Islet of Langerhans (tissue), 1 donor: ENCODE measurements around the gene NKD2.
"Not testable (repeated sequence)": the region's sequence is repeated elsewhere in the genome, so short reads cannot be mapped to it uniquely, and the experiment has no call there.

Experiments used
- FAIRE-seq: peaks from one replicate; lab custom pipeline; 2011; peaks lifted over from hg19 to GRCh38; lab: Jason Lieb, UNC

NKD2 gene

DNA sequence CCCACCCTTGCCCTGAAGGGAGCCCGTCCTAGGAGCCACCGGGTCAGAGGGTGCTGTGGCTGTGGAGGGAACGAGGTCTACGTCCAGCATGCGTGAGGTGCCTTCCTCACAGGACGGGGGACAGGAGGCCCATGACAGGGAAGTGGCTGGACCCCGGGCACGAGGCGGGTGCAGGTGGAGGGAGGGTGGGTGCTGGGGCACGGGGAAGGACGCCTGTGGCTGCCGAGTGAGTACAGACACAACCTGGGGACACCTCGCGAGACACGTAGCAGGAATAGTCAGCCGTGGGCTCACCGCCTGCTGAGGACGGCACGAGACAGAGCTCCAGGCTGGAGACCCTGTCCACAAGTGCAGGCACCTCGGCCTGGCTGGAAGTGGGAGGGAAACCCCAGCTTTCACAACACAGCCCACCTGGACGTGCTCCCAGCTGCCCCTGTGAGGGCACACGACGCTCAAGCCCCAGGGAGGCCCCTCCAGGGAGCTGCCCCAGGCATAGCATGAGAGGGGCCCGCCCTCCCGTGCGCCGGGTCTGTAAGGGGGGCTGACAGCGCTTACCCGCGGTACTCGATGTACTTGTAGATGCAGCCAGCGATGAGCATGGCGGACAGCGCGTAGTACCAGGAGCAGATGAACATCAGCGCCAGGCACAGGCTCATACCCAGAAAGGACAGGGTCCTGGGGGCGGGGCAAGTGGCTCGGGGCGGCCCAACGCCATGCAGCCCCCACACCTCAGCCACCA lies 66.4 kb downstream of the NKD2 start:
- FAIRE-seq = no peak

DNA sequence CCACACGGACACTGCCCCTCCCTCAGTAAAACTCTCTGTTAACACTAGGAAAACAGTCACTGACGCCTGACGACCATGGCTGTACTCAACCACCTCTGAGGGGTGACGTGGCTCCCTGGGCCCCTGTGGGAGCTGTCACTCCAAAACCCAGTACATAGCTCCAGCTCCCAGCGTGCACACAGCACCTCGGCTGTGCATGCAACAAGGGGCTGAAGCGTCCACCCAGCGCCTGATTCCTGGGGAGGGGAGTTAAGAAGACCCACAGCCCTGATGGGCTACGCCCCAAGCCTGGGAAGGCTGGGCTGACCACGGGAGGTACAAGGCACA lies 66.9 kb downstream of the NKD2 start:
- FAIRE-seq = no peak

DNA sequence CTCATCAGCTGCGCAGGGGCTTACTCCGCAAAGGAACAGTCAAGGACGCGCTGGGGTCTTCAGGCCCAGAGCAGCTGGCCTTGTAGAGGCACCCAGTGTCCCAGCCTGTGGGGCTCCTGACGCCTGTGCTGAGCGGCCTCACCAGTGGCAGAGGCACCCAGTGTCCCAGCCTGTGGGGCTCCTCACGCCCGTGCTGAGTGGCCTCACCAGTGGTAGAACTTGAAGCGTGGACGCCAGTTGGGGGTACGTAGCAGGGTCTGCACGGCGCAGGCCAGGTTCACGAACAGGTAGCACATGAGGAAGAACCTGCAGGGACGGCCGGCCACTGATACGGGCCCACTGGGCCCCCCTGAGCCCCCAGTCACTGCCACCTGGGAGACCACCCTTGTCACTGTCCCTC lies 67.3 kb downstream of the NKD2 start:
- FAIRE-seq = no peak

DNA sequence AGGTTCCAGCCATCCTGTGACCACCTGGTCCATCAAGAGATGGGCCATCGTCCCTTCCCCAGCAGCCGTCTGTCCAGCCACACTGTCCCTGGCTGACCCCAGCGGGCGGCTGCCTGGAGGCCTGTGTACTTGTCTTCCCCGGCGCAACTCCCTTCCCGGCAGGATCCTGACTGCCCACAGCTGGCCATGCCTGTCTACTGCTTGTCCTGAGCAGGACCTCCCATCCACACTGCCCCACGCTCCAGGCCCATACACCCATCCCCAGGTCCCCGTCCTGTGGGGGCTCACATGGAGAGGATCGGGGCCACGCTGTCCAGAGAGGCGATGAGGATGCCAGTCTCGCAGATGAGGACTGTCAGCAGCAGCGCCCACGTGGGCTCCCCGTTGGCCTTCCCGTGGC lies 67.8 kb downstream of the NKD2 start:
- FAIRE-seq = no peak

DNA sequence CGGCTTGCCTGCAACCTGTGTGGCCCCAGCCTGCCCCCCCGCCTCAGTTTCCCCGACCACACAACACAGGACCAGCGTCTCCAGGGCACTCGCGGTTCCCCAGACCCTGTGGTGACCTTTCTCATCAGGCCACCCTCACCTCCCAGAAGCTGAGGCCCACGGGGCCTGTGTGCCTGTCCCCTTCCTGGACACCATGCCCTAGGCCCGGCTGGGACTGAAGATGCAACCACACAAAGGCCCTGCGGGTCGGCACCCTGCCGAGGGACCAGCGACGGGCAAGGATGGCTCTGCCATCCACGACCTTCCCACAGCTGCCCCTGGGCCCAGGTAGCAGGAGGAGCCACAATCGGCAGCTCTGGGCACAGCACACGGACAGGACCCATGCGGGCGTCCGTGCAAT lies 68.4 kb downstream of the NKD2 start:
- FAIRE-seq = no peak

DNA sequence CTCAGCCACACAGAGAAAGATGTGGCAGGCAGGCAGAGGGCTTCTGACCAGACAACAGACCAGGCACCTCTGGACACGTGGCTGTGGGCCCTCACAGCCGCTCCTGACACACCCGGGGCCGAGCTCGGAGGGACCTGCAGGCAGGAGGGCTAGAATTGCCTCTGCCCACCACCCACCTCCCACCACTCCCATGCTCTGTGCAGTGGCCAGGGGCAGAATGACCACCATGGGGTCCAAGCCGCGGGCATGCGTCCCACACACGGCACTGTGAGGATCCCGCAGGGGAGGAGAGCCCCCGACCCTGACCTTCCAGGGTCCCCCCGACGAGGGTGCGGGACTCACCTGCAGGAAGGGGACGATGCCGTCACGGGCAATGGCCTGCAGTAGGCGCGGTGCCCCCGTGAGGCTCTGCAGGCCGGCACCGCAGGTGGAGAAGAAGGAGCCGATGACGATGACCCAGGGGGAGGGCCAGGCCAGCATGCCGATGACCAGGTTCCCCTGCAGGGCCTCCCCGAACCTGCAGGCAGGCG lies 69.0 kb downstream of the NKD2 start:
- FAIRE-seq = no peak

DNA sequence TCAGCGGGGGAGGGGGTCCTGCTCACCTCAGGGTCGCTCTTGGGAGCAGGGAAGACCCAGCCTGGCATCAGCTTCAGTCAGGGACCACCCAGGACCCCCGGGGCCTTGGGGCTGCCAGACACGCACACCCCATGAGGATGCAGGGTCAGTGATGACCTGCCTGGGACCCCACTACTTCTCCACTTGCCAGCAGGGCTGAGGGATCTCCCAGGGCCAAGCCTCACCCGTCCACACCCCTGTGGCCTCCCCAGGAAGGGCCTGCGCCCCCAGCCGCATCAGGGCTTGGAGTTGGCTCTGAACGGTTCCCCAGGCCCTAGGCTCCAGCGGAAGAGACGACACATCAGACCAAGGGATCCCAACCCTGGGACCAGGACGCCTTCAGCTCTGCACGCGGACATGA lies 69.6 kb downstream of the NKD2 start:
- no peak for FAIRE-seq

DNA sequence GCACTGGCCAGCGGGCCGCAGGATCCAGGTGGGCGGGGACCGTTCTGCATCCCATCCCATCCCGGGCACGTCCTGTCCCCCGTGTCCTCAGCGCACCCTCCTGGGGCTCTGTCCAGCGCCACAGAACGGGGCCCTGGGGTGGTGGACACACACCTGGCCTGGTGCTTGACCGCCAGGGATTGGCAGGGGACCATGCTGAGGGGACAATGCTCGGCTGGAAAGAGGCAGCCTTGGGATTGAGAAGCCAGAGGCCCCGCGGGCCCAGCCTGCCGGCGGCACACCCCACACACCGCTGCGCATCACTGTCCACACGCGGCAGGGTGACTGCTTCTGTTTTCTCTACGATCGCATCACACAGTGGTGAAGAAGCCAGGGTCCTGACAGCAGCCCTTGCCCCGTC lies 70.2 kb downstream of the NKD2 start:
- FAIRE-seq = no peak

DNA sequence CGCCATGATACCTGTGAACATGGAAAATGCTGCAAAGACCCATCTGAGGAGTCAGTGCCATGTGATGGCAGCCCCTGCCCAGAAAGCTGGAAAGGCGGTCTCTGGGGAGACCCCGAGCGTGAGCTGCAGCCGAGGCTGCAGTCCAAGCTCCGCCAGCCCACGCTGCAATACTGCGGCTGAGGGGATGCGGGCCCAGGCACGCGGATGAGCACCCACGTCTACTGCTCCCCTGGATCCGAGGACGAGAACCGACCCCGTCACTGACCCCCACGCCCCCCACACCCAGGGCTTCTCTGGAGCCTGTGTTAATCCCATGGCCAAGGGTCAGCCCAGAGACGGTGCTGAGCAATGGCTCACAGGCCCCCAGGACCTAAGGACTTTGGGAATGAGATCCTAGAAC lies 70.9 kb downstream of the NKD2 start:
- FAIRE-seq = no peak

DNA sequence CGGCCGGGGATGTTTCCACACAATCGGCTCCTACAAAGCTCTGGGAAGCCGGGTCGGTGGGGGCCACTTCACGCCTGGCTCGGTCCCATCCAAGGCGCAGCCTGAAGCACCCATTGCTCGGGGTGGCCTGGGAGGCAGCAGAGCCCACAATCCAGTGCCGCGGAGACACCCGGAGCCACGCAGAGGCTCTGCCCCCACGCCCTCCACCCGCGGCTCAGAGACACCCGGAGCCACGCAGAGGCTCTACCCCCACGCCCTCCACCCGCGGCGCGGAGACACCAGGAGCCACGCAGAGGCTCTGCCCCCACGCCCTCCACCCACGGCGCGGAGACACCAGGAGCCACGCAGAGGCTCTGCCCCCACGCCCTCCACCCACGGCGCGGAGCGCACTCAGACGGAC lies 71.4 kb downstream of the NKD2 start:
- no peak for FAIRE-seq

DNA sequence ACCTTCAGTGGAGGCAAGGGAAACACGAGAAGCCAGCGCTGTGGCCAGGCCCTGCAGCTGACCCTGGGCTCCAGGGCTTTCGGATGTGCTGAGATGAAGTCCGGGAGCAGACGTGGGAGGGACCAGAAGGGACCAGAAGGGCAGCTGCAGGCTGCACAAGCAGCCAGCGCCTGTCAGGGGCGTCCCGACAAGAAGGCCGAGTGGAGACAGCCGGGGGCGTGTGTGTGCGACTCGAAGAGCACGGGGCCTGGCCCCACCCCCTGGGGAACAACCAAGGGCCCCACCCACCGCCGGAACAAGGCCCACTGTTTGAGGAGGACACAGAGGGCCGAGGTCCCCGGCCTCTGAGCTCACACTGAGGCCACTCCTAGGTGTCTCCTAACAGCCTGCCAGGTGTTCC lies 71.8 kb downstream of the NKD2 start:
- FAIRE-seq = no peak

DNA sequence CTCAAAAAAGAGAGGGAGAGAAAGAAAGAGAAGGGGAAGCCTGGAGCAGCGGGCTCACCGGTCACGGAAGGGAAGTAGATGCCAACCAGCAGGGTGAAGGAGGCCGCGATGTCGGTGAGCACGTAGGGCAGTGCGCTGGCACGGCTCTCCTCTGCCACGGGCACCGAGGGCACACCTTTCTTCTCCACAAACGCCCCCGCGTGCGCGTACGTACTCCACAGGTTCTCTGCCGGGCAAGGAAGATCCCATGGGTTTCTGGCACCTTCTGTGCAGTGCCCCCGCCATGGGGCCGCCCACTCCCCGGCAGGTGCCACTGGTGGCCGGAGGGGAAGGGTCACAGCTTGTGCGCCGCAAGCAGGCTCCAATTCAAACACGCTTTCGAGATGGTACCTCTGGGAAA lies 72.9 kb downstream of the NKD2 start:
- no peak for FAIRE-seq

DNA sequence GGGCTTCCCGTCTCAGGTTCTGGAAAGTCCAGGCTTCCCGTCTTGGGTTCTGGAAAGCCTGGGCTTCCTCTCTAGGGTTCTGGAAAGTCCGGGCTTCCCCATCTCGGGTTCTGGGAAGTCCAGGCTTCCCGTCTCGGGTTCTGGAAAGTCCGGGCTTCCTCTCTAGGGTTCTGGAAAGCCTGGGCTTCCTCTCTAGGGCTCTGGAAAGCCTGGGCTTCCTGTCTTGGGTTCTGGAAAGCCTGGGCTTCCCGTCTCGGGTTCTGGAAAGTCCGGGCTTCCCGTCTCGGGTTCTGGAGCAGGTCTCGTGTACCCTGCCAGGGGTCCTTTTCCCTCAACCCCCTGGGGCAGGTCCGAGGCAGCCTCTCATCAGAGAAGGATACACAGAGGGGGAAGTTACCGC lies 74.4 kb downstream of the NKD2 start:
- not testable (repeated sequence) for FAIRE-seq

DNA sequence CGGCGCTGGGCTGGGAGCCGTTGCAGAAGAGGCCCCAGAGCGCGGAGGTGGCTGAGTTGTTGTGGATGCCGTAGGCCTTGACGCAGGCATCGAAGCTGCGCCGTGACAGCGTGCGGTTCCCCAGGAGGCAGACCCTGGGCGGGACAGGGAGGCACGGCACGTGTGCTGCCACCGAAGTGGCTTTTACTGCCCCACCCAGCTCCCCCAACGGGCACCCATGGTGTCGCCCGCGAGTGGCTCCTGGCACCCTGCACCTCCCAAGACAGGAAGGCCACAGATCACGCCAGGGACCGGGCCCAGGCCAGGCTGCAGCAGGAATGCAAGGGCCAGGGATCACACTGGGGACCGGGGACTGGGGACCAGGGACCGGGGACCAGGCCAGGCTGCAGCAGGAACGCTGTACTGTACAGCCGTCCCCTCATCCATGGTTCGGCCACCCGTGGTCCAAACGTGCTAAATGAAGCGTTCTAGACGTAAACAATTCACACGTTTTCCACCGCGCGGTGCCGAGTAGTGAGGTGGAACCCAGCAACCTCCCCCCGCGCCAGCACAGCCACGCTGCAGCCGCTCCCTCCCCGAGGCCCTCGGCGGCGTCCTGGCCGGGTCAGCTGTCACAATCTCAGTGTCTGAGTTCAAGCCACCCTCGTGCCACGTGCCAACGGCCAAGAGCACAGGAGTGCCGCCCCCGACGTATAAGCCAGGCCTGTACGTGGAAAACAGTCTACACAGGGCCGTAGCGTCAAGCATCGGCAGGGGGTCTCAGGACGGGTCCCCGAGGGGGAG lies 75.4 kb downstream of the NKD2 start:
- FAIRE-seq = no peak

DNA sequence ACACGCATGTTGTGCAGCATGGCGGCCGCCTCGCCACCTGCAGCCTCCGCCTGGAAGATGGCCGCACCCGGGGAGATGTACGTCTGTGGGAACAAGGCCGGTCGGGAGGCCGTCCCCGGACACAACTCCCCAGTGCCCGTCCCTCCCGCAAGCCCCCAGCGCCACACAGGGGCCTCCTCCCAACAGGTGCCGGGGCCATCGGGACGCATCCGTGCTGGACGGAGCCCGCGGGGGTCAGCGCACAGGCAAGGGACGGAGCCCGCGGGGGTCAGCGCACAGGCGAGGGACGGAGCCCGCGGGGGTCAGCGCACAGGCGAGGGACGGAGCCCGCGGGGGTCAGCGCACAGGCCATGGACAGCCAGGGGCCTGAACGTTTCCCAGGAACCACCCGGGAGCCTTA lies 76.8 kb downstream of the NKD2 start:
- FAIRE-seq = no peak

DNA sequence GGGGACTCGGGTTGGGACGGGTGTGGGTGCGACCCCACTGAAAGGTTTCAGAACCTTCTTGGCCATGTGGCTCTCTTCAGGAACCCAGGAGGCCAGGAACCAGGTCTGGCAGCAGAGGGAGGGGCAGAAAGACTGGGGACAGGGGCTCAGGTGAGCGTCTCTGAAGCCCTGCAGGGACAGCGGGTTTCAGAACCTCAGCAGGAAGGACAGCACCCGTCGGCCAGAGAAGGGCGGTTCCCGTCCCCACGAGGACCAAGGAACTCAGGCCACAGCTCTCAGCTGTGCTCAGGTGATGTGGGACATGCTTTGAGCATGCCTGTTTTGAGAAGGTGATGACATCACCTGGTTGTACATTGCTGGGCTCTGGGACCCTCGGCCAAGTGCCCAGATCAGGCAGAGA lies 77.5 kb downstream of the NKD2 start:
- no peak for FAIRE-seq

DNA sequence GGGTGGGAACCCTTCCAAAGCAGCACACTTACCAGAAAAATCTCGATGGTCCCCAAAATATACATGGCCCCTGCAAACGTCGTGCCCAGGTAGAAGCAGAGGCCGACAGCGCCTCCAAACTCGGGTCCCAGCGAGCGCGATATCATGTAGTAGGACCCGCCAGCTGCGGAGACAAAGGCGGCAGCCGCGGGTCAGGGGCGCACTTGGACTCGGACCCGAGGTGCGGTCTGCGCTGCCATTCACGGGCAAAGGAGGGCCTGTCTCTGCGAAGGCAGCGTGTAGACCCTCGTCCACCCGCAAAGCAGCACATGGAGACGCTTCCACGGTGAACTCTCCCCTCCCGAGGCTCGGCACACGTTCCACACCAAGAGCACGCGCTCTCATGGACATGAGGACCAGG lies 78.3 kb downstream of the NKD2 start:
- no peak for FAIRE-seq

DNA sequence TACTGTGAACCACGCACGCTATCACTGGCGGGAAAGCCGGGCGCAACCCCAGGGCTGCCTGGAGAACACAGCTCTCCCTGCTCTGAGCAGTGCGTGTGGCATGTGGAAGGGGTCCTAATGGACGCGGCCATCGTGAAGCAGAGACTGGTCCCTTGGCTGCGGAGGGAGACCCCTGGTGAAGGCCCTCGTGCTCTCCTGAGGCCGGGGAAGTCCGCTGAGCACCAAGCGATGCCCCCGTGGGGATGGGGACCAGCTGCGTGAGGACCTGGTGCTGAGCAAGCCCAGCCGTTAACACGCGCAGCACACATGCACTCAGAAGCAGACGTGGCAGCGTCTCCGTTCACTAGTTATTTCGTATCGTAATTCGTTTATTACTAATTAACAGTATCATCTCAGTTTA lies 78.8 kb downstream of the NKD2 start:
- FAIRE-seq = no peak

DNA sequence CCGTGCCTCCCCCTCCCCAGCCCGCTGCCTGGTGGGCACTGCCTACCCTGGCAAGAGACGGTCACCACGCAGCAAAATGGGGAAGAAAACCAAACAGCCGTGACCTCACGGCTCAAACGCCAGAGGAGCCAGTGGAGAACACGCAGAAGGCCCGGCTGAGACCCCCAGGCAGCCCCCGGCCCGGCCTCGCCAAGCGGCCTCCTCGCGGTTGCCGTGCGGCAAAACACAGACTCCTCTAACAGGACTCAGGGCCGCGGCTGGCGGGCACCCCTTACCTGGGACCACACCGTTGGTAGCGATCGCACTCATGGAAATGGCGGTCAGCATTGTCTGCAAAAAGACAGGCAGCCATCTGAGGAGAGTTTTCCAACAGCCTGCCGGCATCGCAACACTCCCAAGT lies 79.4 kb downstream of the NKD2 start:
- FAIRE-seq = no peak
